ENCODE results near the gene ADAM10.

Gene ADAM10

GRCh38 chr15:58678683-58679082 lies 70.8 kb downstream of the ADAM10 start:
- in situ Hi-C loops (cut with MboI; ENCODE audit: low sequenced_read_pairs, unreplicated experiment): no loop called here
- TF ChIP-seq CTCF (IDR thresholded peaks at IDR 0.05; ENCODE audit: borderline replicate concordance, control extremely low read depth, extremely low read depth, insufficient read depth, missing control alignments): no peak
- DNase-seq (ENCODE audit: low spot score): no peak

GRCh38 chr15:58677426-58677825 lies 72.1 kb downstream of the ADAM10 start:
- TF ChIP-seq CTCF (IDR thresholded peaks at IDR 0.05; ENCODE audit: borderline replicate concordance, control extremely low read depth, extremely low read depth, insufficient read depth, missing control alignments): no peak
- DNase-seq (ENCODE audit: low spot score): no peak
- in situ Hi-C loops (cut with MboI; ENCODE audit: low sequenced_read_pairs, unreplicated experiment): no loop called here

- DNase-seq (ENCODE audit: low spot score): no peak
- in situ Hi-C loops (cut with MboI; ENCODE audit: low sequenced_read_pairs, unreplicated experiment): no loop called here
- TF ChIP-seq CTCF (IDR thresholded peaks at IDR 0.05; ENCODE audit: borderline replicate concordance, control extremely low read depth, extremely low read depth, insufficient read depth, missing control alignments): no peak
Measured at GRCh38 chr15:58676766-58677165, 72.7 kb downstream of the ADAM10 start.

GRCh38 chr15:58671186-58671585 lies 78.3 kb downstream of the ADAM10 start:
- no peak for TF ChIP-seq CTCF (IDR thresholded peaks at IDR 0.05; ENCODE audit: borderline replicate concordance, control extremely low read depth, extremely low read depth, insufficient read depth, missing control alignments)
- in situ Hi-C loops (cut with MboI; ENCODE audit: low sequenced_read_pairs, unreplicated experiment): no loop called here
- DNase-seq (ENCODE audit: low spot score): no peak

GRCh38 chr15:58669108-58669507 lies 80.4 kb downstream of the ADAM10 start:
- no peak for DNase-seq (ENCODE audit: low spot score)
- in situ Hi-C loops (cut with MboI; ENCODE audit: low sequenced_read_pairs, unreplicated experiment): no loop called here
- no peak for TF ChIP-seq CTCF (IDR thresholded peaks at IDR 0.05; ENCODE audit: borderline replicate concordance, control extremely low read depth, extremely low read depth, insufficient read depth, missing control alignments)

GRCh38 chr15:58666957-58667356 lies 82.5 kb downstream of the ADAM10 start:
- in situ Hi-C loops (cut with MboI; ENCODE audit: low sequenced_read_pairs, unreplicated experiment): no loop called here
- TF ChIP-seq CTCF (IDR thresholded peaks at IDR 0.05; ENCODE audit: borderline replicate concordance, control extremely low read depth, extremely low read depth, insufficient read depth, missing control alignments): no peak
- DNase-seq (ENCODE audit: low spot score): no peak

- in situ Hi-C loops (cut with MboI; ENCODE audit: low sequenced_read_pairs, unreplicated experiment): no loop called here
- no peak for DNase-seq (ENCODE audit: low spot score)
- no peak for TF ChIP-seq CTCF (IDR thresholded peaks at IDR 0.05; ENCODE audit: borderline replicate concordance, control extremely low read depth, extremely low read depth, insufficient read depth, missing control alignments)
Measured at GRCh38 chr15:58665672-58666071, 83.8 kb downstream of the ADAM10 start.

All from GM13976 (cell line).